Activated CD4-positive, alpha-beta T cell treated with anti-CD3 and anti-CD28 coated beads for 4 hours (primary cell): ENCODE data around the gene MINDY2.
"Not testable (repeated sequence)": the region's sequence is repeated elsewhere in the genome, so short reads cannot be mapped to it uniquely, and the experiment has no call there.

Experiments
- DNase-seq, 2 donors: peaks; one replicate each; pipeline ENCODE4 v3.0.0-alpha.2; 2020

Gene MINDY2

GRCh38 chr15:58833681-58834426 is 62.8 kb downstream of the MINDY2 start:
- not testable (repeated sequence) for DNase-seq

- no peak for DNase-seq
Observed at GRCh38 chr15:58839485-58839884, 68.4 kb downstream of the MINDY2 start.

DNA sequence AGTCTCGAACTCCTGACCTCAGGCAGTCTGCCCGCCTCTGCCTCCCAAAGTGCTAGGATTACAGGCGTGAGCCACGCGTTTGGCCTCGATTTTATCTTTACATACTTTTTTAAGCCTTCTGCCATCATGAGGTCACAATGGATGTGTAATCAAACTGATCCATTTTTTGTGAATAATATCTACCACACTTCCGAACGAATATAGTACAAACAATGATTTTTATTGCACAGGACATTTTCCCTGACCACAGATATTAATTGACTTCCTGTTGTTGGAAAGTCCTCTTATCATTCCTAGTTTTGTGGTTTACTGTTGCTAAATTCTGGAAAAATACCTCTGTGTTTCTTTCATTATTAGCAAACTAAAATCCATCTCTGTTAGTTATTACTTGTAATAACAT is 68.9 kb downstream of the MINDY2 start:
- no peak for DNase-seq

DNA sequence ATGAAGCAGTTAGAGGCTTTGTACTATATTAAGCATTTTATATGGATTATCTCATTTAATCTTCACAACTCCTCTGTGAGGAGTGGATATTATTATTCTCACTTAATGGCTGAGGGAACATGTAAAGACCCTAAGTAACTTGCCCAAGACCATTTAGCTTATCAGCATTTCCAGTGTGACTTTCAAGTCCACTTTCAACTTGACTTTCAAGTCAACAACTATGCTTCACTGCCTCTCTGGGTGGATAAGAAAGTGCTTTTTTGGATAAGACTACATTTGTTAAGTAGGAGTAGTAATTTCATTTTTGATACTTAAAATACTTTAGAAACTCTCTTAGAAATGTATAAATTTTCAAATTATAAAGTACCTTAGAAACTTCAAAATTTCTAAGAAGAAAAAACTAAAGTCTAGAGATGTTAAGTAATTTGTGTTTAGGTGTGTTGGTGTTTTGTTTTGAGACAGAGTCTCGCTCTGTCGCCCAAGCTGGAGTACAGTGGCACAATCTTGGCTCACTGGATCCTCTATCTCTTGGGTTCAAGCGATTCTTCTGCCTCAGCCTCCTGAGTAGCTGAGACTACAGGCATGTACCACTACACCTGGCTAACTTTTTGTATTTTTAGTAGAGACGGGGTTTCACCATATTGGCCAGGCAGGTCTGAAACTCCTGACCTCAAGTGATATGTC is 71.8 kb downstream of the MINDY2 start:
- DNase-seq, result no peak

- DNase-seq, result not testable (repeated sequence)
Observed at GRCh38 chr15:58851205-58851604, 80.1 kb downstream of the MINDY2 start.

DNA sequence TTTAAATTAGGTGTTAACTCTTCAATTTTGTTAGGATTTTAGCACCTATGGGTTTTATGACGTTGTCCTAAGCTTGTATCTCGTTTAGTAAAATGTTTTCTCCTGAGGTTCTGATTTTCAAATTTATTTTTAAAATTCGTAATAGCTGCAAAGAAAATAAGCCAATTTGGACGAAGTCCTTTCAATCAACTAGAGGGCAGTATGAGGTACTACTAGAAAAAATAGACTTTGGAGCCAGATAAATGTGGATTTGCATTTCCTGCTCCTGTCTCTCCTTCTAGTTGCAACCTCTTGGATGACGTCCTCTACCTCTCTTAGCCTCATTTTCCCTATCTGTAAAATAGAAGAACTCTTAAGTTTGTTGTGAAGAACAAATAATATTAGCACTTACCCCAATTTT is 81.2 kb downstream of the MINDY2 start:
- DNase-seq, result no peak

- DNase-seq, result no peak
Observed at GRCh38 chr15:58854593-58854992, 83.5 kb downstream of the MINDY2 start.

- DNase-seq, result no peak
Observed at GRCh38 chr15:58856086-58856485, 85.0 kb downstream of the MINDY2 start.

DNA sequence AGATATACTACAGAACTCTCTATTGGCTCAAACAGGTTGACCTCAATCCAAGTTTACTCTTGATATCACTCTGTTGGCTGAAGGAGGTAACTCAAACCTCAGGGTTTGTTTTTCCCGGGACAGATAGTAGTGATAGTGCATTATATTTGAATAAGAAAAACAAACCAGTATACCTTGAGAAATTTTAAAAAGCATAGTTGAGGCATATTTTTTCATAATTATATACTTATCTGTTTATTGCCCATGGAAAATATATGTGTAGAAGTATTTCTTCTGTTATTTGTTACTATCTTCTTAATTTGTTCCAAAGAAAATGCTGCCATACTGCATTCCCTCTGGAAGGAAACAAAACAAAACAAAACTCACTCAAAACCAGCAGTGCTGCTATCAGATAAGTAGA is 85.5 kb downstream of the MINDY2 start:
- not testable (repeated sequence) for DNase-seq

DNA sequence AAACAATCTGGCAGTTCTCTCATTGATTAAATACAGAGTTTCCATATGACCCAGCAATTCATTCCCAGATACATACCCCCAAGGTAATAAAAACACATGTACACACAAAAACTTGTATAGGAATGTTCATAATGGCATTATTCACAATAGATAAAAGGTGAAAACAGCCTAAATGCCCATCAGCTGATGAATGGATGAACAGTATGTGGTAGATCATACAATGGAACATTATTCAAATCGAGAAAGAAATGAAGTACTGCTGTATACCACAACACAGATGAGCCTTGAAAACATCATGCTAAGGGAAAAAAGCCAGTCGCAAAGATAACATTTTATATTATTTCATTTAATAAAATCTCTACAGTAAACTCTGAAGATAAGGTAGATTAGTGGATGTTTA is 91.2 kb downstream of the MINDY2 start:
- no peak for DNase-seq

- DNase-seq, result no peak
Observed at GRCh38 chr15:58864602-58865424, 93.7 kb downstream of the MINDY2 start.

- no peak for DNase-seq
Observed at GRCh38 chr15:58865425-58865880, 94.4 kb downstream of the MINDY2 start.

DNA sequence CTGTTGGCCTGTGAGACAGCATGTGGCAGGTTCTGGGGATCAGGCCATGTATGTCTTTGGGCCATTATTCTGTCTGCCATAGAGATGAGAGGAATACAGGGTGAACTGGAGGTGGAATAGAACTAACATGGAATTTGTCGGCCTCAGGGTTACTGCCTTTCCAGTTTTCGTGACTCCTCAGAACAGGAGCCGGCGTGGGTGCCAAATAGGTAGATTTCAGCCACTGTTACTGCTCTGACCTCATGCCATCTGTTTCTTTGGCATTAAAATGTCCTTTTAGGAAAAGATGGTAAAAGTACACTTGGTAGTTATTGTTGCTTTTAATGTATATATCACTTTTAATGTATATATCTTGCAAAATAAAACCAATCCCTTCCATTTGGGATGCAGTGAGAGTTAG is 96.8 kb downstream of the MINDY2 start:
- no peak for DNase-seq

DNA sequence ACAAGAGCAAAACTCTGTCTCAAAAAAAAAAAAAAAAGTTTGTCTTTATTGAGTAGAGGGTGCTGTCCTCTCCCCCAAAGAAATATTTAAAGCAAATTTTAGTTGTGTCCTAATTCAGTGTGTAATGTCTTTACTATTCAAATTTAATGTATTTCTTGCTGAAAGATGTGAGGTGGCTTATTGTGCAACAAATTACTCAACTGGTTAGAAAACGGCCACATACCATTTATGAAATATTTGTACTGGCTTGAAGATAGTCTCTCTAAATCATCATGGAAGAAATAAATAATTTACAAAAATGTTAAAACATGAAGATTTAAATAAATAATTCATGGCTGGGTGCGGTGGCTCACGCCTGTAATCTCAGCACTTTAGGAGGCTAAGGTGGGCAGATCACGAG is 99.3 kb downstream of the MINDY2 start:
- DNase-seq, result no peak

DNA sequence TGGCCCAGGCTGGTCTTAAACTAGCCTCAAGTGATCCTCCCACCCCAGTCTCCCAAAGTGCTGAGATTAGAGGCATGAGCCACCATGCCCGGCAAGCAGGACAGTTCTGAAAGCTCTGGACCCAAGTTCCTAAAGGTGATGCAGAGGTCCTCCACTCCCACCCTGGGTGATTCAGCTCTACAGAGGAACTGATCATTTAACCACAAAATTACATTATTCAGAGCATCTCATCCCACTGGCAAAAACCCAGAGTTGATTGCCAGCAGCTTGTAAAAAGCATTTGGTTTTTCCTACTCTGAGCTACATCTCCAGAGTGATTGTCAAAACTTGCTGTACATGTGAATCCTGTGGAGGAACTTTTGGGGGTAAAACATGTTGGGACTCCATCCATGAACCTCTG is 102.2 kb downstream of the MINDY2 start:
- no peak for DNase-seq

GRCh38 chr15:58875343-58875742 is 104.2 kb downstream of the MINDY2 start:
- no peak for DNase-seq

- no peak for DNase-seq
Observed at GRCh38 chr15:58876306-58877106, 105.4 kb downstream of the MINDY2 start.

- no peak for DNase-seq
Observed at GRCh38 chr15:58877999-58878825, 107.1 kb downstream of the MINDY2 start.

DNA sequence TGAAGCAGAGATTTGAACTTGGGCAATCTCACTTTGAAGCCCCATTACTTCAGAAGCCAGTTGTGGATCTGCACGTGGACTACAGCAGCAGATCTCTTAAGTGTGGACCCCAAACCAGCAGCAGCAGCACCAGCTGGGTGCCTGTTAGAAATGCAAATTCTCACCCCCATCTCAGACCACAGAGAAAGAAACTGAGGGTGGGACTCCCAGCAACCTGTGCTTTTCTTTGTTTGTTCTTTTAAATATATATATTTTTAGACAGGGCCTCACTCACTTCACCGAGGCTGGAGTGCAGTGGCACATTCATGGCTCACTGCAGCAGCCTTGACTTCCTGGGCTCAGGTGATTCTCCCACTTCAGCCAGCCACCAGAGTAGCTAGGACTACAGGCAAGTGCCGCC is 109.2 kb downstream of the MINDY2 start:
- DNase-seq, result no peak

GRCh38 chr15:58882243-58882642 is 111.1 kb downstream of the MINDY2 start:
- DNase-seq, result no peak

- DNase-seq, result not testable (repeated sequence)
Observed at GRCh38 chr15:58883926-58884325, 112.8 kb downstream of the MINDY2 start.

- DNase-seq, result no peak
Observed at GRCh38 chr15:58886921-58887320, 115.8 kb downstream of the MINDY2 start.
